Sciatic nerve (tissue), 2 donors: Measurements from ENCODE around the gene PCSK6. TPM values are rescaled to one million over a fixed set of nuclear protein-coding genes. Genes with fewer than 3 reads are reported as not detected.

Experiments
- ATAC-seq: fragments of 200-7000 bp; cut with Tn5 transposase; one replicate; pipeline ENCODE4 v1.9.1; 2020; ENCODE audit warnings: mild to moderate bottlenecking, moderate library complexity
- DNase-seq: peaks from one replicate; pipeline ENCODE4 v3.0.0-alpha.2; 2020; ENCODE audit warnings: low spot score
- intact Hi-C: fragments of 100-400 bp; cut with DNase I; formaldehyde crosslinking; loops from one replicate; pipeline ENCODE4 v1.14.2; 2022
- total RNA-seq: library from RNA; stranded (reverse); fragmentation: NEBNext Ultra II Directional; extraction: Animal tissue kit (Norgen Biotek cat#: 25700); gene quantifications from one replicate; pipeline ENCODE4 v1.2.1, GENCODE V29; 2021
- donor health status: DM: no; HTN: no; CAD: no.
- donor health status: DM: no; HTN: no; CAD: no.

Gene PCSK6
- total RNA-seq, 1 donor from 2014 or later: 13.9 TPM

- peak; percentile 60 for DNase-seq
Observed at GRCh38 chr15:101501703-101502373, 12.3 kb upstream of the PCSK6 start.

GRCh38 chr15:101500865-101501551, 11.5 kb upstream of the PCSK6 start:
- intact Hi-C loops: no loop called here
- no peak for ATAC-seq
- DNase-seq: no peak

More at GRCh38 chr15:101501703-101502373, 12.3 kb upstream of the PCSK6 start:
- peak; percentile 62 for ATAC-seq
- intact Hi-C loops: no loop called here

GRCh38 chr15:101499863-101500713, 10.6 kb upstream of the PCSK6 start:
- DNase-seq (peak; percentile 42), ATAC-seq (no peak)
- intact Hi-C loops: loop anchor here (10.0 kb wide), 2 partner anchors 125 to 195 kb away; no protein-coding TSS in a partner anchor

- no peak for ATAC-seq
- intact Hi-C loops: loop anchor here (10.0 kb wide), 2 partner anchors 124 to 194 kb away; no protein-coding TSS in a partner anchor
Observed at GRCh38 chr15:101498717-101499480, 9.4 kb upstream of the PCSK6 start.

GRCh38 chr15:101498076-101498716, 8.7 kb upstream of the PCSK6 start:
- intact Hi-C loops: loop anchor here (10.0 kb wide), 2 partner anchors 123 to 193 kb away; no protein-coding TSS in a partner anchor
- ATAC-seq (no peak), DNase-seq (no peak)

More at GRCh38 chr15:101498717-101499480, 9.4 kb upstream of the PCSK6 start:
- no peak for DNase-seq

- DNase-seq (no peak), ATAC-seq (no peak)
- intact Hi-C loops: loop anchor here (10.0 kb wide), 2 partner anchors 123 to 193 kb away; no protein-coding TSS in a partner anchor
Observed at GRCh38 chr15:101497484-101498034, 8.1 kb upstream of the PCSK6 start.

GRCh38 chr15:101497017-101497416, 7.5 kb upstream of the PCSK6 start:
- DNase-seq (no peak), ATAC-seq (no peak)
- intact Hi-C loops: loop anchor here (10.0 kb wide), 2 partner anchors 122 to 192 kb away; no protein-coding TSS in a partner anchor

GRCh38 chr15:101496198-101496986, 6.9 kb upstream of the PCSK6 start:
- intact Hi-C loops: loop anchor here (10.0 kb wide), 2 partner anchors 122 to 192 kb away; no protein-coding TSS in a partner anchor
- ATAC-seq (no peak), DNase-seq (no peak)

- intact Hi-C loops: loop anchor here (10.0 kb wide), 2 partner anchors 121 to 191 kb away; no protein-coding TSS in a partner anchor
- ATAC-seq: no peak
- DNase-seq: no peak
Observed at GRCh38 chr15:101495334-101496197, 6.1 kb upstream of the PCSK6 start.

GRCh38 chr15:101494251-101494796, 4.8 kb upstream of the PCSK6 start:
- DNase-seq (no peak), ATAC-seq (no peak)
- intact Hi-C loops: loop anchor here (10.0 kb wide), 2 partner anchors 120 to 190 kb away; no protein-coding TSS in a partner anchor

- no peak for ATAC-seq
- no peak for DNase-seq
- intact Hi-C loops: loop anchor here (10.0 kb wide), 2 partner anchors 118 to 188 kb away; no protein-coding TSS in a partner anchor
Observed at GRCh38 chr15:101492766-101493692, 3.5 kb upstream of the PCSK6 start.

- ATAC-seq (no peak), DNase-seq (no peak)
- intact Hi-C loops: loop anchor here (10.0 kb wide), 2 partner anchors 117 to 187 kb away; no protein-coding TSS in a partner anchor
Observed at GRCh38 chr15:101491734-101492640, 2.5 kb upstream of the PCSK6 start.
